DOHH2 (cell line): ENCODE results near the gene TNFRSF19.

Experiments used
- H3F3A ChIP-seq: fragments of 200-600 bp; sonication (generic), shearing (Covaris generic); 2 replicates; pipeline ENCODE4 v1.6.0; 2016; ENCODE audit warnings: antibody characterized with exemption, mild to moderate bottlenecking; ENCODE audit not compliant: control insufficient read depth, insufficient read depth
- H3K27ac ChIP-seq: fragments of 200-600 bp; sonication (generic); 2 replicates; pipeline ENCODE4 v1.5.1; 2014; ENCODE audit warnings: low read depth, mild to moderate bottlenecking, low read length, moderate library complexity
- H3K27me3 ChIP-seq: fragments of 200-600 bp; sonication (generic); 2 replicates; pipeline ENCODE4 v1.6.1; 2014; ENCODE audit warnings: mild to moderate bottlenecking, low read length, mixed read lengths; ENCODE audit not compliant: control insufficient read depth
- H3K36me3 ChIP-seq: fragments of 200-600 bp; sonication (generic); 2 replicates; pipeline ENCODE4 v1.6.1; 2014; ENCODE audit warnings: mild to moderate bottlenecking, low read length, moderate library complexity, mixed read lengths; ENCODE audit not compliant: control insufficient read depth
- H3K4me1 ChIP-seq: fragments of 200-600 bp; sonication (generic); 2 replicates; pipeline ENCODE4 v1.6.1; 2014; ENCODE audit warnings: mild to moderate bottlenecking, low read length, mixed read lengths; ENCODE audit not compliant: control insufficient read depth
- H3K4me2 ChIP-seq: fragments of 200-600 bp; sonication (generic); 2 replicates; pipeline ENCODE4 v1.6.0; 2014; ENCODE audit warnings: mild to moderate bottlenecking, low read length, moderate library complexity
- H3K4me3 ChIP-seq: fragments of 200-600 bp; sonication (generic); 2 replicates; pipeline ENCODE4 v1.5.1; 2014; ENCODE audit warnings: mild to moderate bottlenecking, low read length, mixed read lengths
- H3K79me2 ChIP-seq: fragments of 200-600 bp; sonication (generic); 2 replicates; pipeline ENCODE4 v1.6.1; 2014; ENCODE audit warnings: mild to moderate bottlenecking, low read length, mixed read lengths; ENCODE audit not compliant: control insufficient read depth
- H3K9me2 ChIP-seq: fragments of 200-600 bp; sonication (generic); replicated peaks from 2 replicates; pipeline ENCODE4 v1.6.1; 2014; ENCODE audit warnings: mild to moderate bottlenecking, low read length, mixed read lengths; ENCODE audit not compliant: control insufficient read depth
- H3K9me3 ChIP-seq: fragments of 200-600 bp; sonication (generic); 2 replicates; pipeline ENCODE4 v1.6.1; 2014; ENCODE audit warnings: antibody characterized with exemption, low read length, mixed read lengths; ENCODE audit not compliant: control insufficient read depth, insufficient read depth
- H4K20me1 ChIP-seq: fragments of 200-600 bp; sonication (generic); 2 replicates; pipeline ENCODE4 v1.6.0; 2014; ENCODE audit warnings: low read depth, mild to moderate bottlenecking, antibody characterized with exemption, low read length, moderate library complexity; ENCODE audit not compliant: control insufficient read depth, insufficient read depth
- CTCF ChIP-seq: fragments of 200-600 bp; sonication (generic); IDR thresholded peaks from one replicate; pipeline ENCODE4 v1.5.1; 2014; ENCODE audit warnings: antibody characterized with exemption, mild to moderate bottlenecking, low read depth, low read length; ENCODE audit not compliant: poor library complexity, severe bottlenecking
- EZH2phosphoT487 ChIP-seq: fragments of 200-600 bp; sonication (generic); IDR thresholded peaks from 2 replicates; pipeline ENCODE4 v1.6.1; 2017; ENCODE audit warnings: borderline replicate concordance, mild to moderate bottlenecking, antibody characterized with exemption, low read length, moderate library complexity, mixed read lengths

TNFRSF19 gene

DNA sequence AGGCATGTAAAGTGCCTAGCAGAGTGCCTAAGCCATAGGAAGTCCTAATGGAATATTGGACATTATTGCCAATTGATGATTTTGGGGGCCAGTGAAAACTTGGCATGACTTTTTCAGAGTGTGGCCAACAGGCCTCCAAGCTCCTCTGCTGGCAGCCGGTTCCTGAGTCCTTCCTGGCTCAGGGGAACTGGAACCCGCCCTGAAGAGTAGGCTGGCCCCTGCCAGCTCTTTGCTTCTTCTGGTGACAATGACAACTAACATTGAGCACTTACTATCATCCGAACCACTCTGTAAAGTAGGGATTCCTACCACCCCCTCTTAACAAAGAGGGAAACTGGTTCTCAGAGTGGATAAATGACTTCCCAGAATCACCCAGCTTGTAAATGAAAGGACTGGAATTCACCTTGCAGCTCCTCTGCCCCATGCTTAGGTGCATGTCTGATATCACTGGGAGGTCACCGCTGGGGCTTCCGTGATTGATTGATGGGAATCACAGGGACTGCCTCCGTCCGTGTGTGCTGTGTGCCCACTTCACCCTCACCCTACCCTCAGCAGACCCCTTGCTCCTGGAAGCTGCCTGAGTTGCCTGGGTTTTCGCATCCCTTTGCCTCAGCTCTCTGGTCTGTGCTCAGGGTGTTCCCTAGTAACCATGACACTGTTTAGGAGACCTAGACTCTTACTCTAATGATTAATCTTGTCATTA is 50.6 kb downstream of the TNFRSF19 start:
- Histone ChIP-seq H3K27me3 (no peaks in the 10 kb centered on the region; the same call in 1 of the 2 replicates), H3K9me2 (no peaks in the 10 kb centered on the region), H3K4me1 (no peaks in the 10 kb centered on the region), H3K4me2 (no peak overlapping the region), H3K4me3 (no peak overlapping the region), H3K36me3 (no peaks in the 10 kb centered on the region), H3K9me3 (no peaks in the 10 kb centered on the region), H4K20me1 (no peaks in the 10 kb centered on the region), H3F3A (no peaks in the 10 kb centered on the region), H3K79me2 (no peaks in the 10 kb centered on the region), H3K27ac (no peak overlapping the region)
- TF ChIP-seq EZH2phosphoT487 (no peak), CTCF (no peak)

- Histone ChIP-seq H3K4me3 (no peak overlapping the region), H3K9me3 (no peaks in the 10 kb centered on the region), H3F3A (no peaks in the 10 kb centered on the region), H4K20me1 (no peaks in the 10 kb centered on the region), H3K4me2 (no peak overlapping the region), H3K4me1 (no peaks in the 10 kb centered on the region), H3K27ac (no peak overlapping the region), H3K36me3 (no peaks in the 10 kb centered on the region), H3K79me2 (no peaks in the 10 kb centered on the region), H3K27me3 (no peaks in the 10 kb centered on the region; the same call in 1 of the 2 replicates), H3K9me2 (no peaks in the 10 kb centered on the region)
- TF ChIP-seq EZH2phosphoT487 (no peak), CTCF (no peak)
These were observed 51.1 kb downstream of the TNFRSF19 start for GRCh38 chr13:23621316-23621645.

DNA sequence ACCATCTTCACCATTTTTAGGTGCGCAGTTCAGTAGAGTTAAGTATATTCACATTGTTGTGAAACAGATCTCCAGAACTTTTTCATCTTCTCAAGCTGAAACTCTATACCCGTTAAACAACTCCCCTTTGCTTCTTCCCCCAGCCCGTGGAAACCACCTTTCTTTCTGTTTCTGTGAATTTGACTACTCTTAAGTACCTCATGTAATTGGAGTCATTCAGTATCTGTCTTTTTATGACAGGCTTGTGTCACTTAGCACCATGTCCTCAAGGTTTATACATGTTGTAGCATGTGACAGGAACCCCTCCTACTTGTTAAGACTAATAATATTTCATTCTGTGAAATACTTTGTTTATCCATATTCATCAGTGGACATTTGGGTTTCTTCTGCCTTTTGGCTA is 52.8 kb downstream of the TNFRSF19 start:
- no peaks in the 10 kb centered on the region for H3K9me2 ChIP-seq
- H3K36me3 ChIP-seq, result no peaks in the 10 kb centered on the region
- no peaks in the 10 kb centered on the region for H3F3A ChIP-seq
- no peak overlapping the region for H3K4me2 ChIP-seq
- no peaks in the 10 kb centered on the region for H3K9me3 ChIP-seq
- no peak overlapping the region for H3K27ac ChIP-seq
- no peaks in the 10 kb centered on the region for H3K79me2 ChIP-seq
- H3K27me3 ChIP-seq, result no peaks in the 10 kb centered on the region; the same call in 1 of the 2 replicates
- H3K4me1 ChIP-seq, result no peaks in the 10 kb centered on the region
- no peaks in the 10 kb centered on the region for H4K20me1 ChIP-seq
- no peak overlapping the region for H3K4me3 ChIP-seq
- TF ChIP-seq CTCF, result no peak
- TF ChIP-seq EZH2phosphoT487, result no peak
